Measurements from ENCODE around the gene RNF144A.

Gene RNF144A

DNA sequence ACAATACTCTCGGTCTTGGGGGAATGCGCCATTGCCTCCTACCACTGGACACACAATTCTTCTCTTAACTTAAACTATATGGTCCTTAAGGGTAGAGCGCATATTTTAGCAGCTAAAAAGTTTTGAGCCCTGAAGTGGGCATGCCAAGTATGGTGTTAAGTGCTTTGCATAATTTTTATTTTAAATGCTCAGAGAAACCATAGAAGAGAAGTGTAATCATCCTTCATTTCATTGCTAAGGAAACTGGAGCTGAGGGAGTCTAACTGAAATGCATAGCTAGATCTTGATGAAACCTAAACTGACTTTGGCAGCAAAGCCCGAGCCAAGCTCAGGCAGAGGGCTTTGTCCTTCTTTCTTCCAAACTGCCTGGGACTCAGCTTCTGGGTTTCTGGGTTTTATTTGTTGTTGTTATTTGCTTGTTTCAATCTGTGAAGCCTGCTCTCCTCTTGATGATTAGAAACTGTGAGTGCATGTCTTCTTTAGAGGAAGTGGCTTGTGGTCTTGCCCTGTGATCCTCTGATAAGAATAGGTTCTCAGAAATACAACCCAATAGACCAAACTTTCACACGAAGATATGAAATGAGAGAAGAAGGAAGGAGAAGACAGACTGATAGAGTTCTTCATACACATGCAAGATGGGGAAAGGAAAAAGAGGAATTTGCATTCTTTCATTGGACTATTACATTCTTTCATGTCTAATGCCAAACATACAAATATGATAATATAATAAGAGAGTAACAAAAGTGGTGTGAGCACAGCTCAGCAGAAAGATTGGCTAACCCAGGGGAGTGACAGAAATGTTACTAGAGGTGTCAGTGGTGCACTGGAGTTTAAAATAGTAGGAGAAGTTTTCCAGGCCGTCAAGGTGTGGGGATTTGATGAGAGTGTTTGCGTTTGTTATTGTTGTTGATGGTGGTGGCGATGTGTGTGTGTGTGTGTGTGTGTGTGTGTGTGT lies 7.5 kb upstream of the RNF144A start:
- DNase-seq: no peak

DNA sequence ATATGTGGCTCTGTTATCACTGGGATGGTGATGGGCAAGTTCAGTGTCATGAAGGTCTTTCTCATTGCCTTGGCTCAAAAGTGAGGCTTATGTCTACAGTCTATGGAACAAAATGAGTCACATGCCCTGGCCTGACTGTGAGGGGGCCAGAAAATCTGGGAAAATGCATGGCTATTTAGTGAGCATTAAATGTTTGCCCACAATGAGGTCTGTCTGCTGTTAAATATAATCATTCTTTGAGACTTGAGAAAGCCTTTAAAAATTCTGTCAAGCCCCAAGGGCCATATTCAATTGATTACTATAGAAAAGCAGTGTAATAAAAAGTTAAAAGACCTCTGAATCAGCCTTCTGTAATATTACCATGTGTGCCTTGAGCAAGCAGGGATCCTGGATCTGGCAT lies 5.5 kb upstream of the RNF144A start:
- no peak for DNase-seq

DNA sequence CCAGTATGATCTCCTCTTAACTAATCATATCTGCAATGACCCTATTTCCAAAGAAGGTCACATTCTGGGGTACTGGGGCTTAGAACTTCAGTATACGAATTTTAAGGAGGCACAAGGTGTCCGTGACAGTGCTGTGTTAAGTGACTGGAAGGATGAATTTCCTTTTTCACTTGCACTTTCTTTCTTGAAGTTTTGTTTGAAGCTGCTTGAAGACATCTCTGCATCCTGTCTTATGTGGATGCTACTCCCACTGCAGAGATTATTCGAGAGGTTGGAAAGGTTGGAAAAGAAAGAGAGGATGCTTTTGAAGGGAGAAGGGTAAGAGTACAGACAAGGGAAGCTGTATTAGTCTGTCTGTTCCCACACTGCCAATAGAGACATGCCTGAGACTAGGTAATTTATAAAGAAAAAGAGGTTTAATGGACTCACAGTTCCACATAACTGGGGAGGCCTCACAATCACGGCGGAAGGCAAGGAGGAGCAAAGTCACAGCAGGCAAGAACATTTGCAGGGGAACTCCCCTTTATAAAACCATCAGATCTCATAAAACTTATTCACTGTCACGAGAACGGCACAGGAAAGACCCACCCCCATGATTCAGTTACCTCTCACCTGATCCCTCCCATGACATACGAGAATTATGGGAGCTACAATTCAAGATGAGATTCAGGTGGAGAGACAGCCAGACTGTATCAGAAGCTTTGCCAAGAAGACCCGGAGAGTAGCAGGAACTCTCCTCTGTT lies 3.6 kb upstream of the RNF144A start:
- no peak for DNase-seq

DNA sequence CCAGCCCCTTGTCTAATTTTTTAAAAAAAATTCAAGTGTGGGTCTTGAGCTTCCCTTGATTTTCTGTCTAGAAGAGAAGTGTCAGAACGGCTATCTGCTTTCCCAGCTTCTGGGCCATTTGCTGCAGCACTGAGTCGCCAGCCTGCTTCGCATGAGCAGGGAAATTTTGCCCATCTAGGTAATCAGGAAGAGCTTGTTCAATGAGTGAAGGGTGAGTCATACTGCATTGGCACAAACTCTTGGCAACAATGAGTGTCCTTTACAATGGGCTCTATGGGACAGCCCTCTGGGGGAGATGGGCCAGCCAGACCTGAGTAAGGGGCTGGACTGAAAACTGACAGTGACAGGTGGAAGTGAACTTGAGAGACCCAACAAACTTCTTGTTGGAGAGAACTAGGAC lies 2.4 kb upstream of the RNF144A start:
- no peak for DNase-seq

DNA sequence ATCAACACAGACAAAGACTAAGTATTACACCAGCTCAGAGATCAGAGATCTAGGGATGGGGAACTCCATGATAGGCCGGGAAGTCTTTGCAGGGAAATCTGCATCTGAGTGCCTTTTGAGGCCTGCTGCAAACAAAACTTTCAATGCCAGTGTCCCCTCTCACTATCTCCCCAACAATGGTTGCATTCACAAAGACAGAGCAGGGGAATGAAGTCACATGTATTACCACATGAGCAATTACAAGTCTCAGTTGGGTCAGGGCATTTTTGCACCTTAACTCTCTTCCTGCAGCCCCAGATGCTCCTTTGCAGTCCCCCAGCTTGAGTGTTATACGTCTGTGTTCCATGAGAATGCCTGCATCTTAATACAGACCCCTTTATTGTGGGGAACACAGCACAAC lies 1.8 kb upstream of the RNF144A start:
- no peak for DNase-seq

DNA sequence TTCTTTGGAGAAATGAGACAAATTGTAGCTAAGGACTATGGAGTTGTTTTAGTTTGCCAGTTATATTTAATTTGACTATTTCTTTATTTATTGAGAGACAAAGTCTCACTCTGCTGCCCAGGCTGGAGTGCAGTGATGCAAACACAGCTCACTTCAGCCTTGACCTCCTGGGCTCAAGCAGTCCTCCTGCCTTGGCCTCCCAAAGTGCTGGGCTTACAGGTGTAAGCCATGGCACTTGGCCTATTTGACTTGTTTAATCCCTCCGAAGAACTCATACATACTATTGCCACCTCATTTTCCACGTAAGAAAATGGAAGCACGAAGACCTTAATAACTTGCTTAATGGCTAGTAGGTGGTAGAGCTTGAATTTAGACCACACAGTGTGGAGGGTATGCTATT lies 988 bp upstream of the RNF144A start:
- no peak for DNase-seq

DNA sequence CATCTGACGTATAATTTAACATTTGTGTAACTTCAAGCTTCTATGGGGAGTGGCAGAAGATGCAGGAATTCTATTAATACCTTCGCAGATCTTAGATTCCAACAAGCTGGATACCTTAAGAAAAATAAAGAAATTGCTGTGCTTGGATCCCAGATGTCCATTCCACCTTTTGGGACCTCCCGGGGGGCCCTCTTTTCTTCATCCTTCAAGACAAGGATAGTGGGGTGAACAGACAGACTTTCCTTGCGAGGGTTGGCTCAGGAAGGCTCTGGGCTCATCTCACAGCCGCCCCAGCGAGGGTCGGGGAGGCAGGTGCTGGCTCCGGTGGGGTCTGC lies 509 bp upstream of the RNF144A start:
- DNase-seq: no peak

GRCh38 chr2:6917761-6918421 lies 679 bp downstream of the RNF144A start:
- peak; percentile 13 for DNase-seq

- DNase-seq: no peak
These were observed 2.9 kb downstream of the RNF144A start for GRCh38 chr2:6919901-6920742.

- DNase-seq: no peak
These were observed 3.5 kb downstream of the RNF144A start for GRCh38 chr2:6920743-6921064.

DNA sequence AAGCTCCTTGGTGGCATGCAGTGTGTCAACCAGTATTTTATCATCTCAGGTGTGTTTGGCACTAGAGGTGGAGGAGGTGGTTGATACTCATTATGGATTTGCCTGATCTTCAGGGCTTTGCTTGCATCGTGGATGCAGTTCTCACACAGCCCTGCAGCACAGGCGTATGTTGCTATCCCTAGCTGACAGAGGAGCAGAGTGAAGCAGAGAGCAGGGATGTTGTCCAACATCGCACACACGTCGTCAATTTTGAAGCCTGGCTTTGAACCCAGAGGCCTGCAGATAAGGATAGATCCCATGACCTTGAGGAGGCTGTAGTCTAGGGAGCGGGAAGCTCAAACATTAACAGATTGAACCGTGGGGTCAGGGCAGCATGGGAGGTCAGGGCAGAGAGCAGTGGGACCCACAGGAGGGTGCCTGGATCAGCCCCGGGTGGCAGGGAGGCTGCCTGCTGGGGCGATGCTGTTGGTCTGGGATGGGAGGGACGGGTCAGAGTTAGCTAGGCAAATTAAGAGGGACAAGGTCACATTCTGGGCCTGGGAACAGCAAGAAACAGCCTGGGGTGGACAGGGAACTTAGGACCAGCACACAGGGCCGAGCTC lies 4.2 kb downstream of the RNF144A start:
- DNase-seq: no peak

GRCh38 chr2:6922201-6922656 lies 5.0 kb downstream of the RNF144A start:
- DNase-seq: no peak

- DNase-seq: no peak
These were observed 6.1 kb downstream of the RNF144A start for GRCh38 chr2:6923319-6923718.

DNA sequence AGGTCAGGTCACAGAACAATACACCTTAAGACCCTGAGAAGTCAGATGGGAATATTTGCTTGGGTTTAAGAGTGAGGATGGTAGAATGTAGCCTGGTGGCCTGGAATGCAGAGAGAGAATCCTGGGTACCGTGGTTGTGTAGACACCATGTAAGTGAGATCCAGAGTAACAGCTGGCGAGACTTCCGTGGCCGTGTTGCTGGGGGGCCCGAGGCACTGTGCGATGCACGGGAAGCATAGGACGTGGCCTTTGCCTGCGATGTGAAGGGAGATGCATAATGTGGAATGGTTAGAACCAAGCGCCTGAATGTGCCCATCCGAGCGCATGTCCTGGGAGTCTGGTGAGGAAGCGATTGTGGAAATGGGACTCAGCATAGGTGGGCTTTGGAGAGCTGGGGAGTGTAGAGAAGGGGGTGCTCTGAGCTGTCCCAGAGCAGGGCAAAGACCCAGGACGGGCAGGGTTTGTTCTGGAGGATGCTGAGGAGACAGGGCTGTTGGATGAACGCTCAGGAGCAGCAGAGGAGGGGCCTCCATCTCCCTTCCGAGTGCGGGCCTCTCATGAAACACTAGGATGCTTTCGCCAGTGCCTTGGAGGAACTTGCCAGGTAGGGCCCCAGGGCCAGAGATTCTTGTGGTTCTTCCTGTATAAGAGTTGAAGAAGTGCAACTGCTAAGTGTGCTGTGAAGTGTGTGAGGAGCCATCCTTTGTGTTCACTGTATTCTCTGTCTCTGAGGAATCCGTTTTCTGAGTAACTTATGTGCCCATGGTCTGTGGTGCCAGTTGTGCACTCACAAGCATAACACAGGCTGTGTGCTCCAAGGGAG lies 7.1 kb downstream of the RNF144A start:
- DNase-seq: no peak

DNA sequence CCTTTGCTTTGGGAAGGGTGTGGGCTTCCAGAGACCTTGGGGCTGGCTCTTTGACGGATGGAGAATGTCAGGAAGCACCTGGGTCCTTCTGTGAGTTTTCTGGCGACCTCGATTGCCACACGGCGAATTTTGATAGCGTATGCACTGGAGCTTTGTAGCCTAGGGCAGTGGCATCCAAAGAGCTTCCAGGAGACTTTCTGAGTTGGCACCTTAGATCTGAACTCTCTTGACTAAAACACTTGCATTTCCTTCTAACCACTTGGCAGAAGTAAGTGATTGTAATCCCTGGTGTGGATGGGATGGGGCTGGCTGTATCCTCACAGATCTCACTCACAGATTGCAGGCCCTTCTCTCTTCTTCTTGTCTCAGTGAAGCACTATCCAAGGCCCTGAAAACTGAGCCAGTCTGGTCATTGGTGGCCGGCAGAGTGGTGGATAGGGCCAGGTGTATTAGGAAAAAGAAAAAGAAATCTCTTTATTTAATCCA lies 7.8 kb downstream of the RNF144A start:
- no peak for DNase-seq

- DNase-seq: no peak
These were observed 9.0 kb downstream of the RNF144A start for GRCh38 chr2:6926071-6926732.

GRCh38 chr2:6927186-6927585 lies 10.0 kb downstream of the RNF144A start:
- DNase-seq: no peak

DNA sequence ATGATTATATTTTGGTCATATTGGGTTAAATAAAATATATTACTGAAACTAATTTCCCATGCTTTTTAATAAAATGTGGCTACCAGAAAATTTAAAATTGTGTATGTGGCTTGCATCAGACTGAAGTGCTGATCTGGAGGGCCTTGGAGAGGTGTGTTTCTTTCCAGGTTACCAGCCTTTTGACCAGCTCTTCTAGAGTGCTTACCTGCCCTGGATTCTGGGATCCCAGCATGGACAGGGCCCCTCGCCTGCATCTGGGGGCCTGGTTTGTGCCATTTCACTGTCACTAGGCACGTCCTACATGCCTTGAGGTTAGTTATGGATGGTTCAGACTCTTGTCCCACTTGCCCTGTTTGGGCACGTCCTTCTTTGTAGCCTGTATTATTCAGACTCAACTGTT lies 10.5 kb downstream of the RNF144A start:
- DNase-seq: no peak

- no peak for DNase-seq
These were observed 11.2 kb downstream of the RNF144A start for GRCh38 chr2:6928452-6928851.

DNA sequence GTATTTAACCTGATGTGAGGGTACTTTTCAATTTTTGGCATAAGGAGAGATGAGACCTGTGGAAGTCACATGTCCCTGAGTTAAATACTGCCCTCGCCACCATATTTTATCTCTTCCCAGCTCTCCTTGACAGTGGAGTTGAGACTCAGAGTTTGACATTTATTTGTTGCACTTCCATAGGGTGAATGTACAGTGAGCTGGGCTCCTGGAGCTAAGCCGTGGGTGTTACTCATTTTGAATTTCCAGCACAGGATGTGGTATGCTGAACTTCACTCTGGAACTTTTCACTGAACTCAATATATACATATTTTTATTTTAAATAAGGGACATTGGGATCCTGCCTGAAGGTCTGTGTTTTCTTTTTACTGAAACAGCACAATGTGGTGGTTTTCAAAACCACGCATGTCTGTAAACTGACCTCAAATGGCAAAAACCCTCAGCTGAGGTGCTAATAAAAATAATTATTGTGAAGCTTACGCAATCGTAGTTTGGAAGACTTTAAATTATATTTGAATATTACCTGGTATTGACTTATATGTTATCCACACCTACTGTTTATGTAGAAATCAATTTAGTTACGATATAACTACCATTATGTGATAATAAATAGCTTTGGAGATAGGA lies 12.1 kb downstream of the RNF144A start:
- DNase-seq: no peak

All from NCI-H510A treated with DMSO at 0.1 percent for 48 hours (cell line).